Neural cell (in vitro differentiated cells): Measurements from ENCODE around the gene ARF1.

Source experiments
- CTCF ChIP-seq: fragments of 450-650 bp; IDR thresholded peaks from 2 replicates; pipeline ENCODE4 v1.5.1; 2014; ENCODE audit warnings: antibody characterized with exemption, mild to moderate bottlenecking, moderate library complexity; ENCODE audit not compliant: poor library complexity, severe bottlenecking
- EP300 ChIP-seq: fragments of 450-650 bp; conservative IDR thresholded peaks from 2 replicates; pipeline ENCODE4 v1.6.1; 2014; ENCODE audit warnings: antibody characterized with exemption, mild to moderate bottlenecking, moderate library complexity; ENCODE audit not compliant: poor library complexity, severe bottlenecking
- EZH2 ChIP-seq: fragments of 200-600, 300-800 bp; shearing (Covaris generic), sonication (generic); IDR thresholded peaks from 2 replicates; pipeline ENCODE4 v1.6.1; 2014; ENCODE audit warnings: antibody characterized with exemption, low read length, borderline replicate concordance, mild to moderate bottlenecking; ENCODE audit not compliant: insufficient read depth, poor library complexity, severe bottlenecking
- MXI1 ChIP-seq: fragments of 450-650 bp; conservative IDR thresholded peaks from 2 replicates; pipeline ENCODE4 v1.6.1; 2014; ENCODE audit warnings: antibody characterized with exemption, mild to moderate bottlenecking; ENCODE audit not compliant: poor library complexity, severe bottlenecking
- POLR2AphosphoS5 ChIP-seq: IDR thresholded peaks from 2 replicates; pipeline ENCODE4 v1.6.1; 2012
- RAD21 ChIP-seq: fragments of 450-650 bp; conservative IDR thresholded peaks from 2 replicates; pipeline ENCODE4 v1.6.1; 2014; ENCODE audit warnings: antibody characterized with exemption, mild to moderate bottlenecking, moderate library complexity
- REST ChIP-seq: IDR thresholded peaks from 2 replicates; pipeline ENCODE4 v1.6.1; 2012; ENCODE audit warnings: borderline replicate concordance
- TAF1 ChIP-seq: IDR thresholded peaks from 2 replicates; pipeline ENCODE4 v1.6.1; 2012; ENCODE audit warnings: low read depth

GRCh38 chr1:228107636-228108035 is 25.1 kb downstream of the ARF1 start:
- TF ChIP-seq EZH2 (no peak), TAF1 (no peak), REST (no peak), CTCF (no peak), EP300 (no peak), RAD21 (no peak), MXI1 (no peak), POLR2AphosphoS5 (no peak)
